Neural cell (in vitro differentiated cells): Measurements from ENCODE around the gene COMMD2.

Experiments used
- EP300 ChIP-seq: fragments of 450-650 bp; conservative IDR thresholded peaks from 2 replicates; pipeline ENCODE4 v1.6.1; 2014; ENCODE audit warnings: antibody characterized with exemption, mild to moderate bottlenecking, moderate library complexity; ENCODE audit not compliant: poor library complexity, severe bottlenecking
- EZH2 ChIP-seq: fragments of 200-600, 300-800 bp; shearing (Covaris generic), sonication (generic); IDR thresholded peaks from 2 replicates; pipeline ENCODE4 v1.6.1; 2014; ENCODE audit warnings: antibody characterized with exemption, low read length, borderline replicate concordance, mild to moderate bottlenecking; ENCODE audit not compliant: insufficient read depth, poor library complexity, severe bottlenecking
- POLR2AphosphoS5 ChIP-seq: IDR thresholded peaks from 2 replicates; pipeline ENCODE4 v1.6.1; 2012
- RAD21 ChIP-seq: fragments of 450-650 bp; conservative IDR thresholded peaks from 2 replicates; pipeline ENCODE4 v1.6.1; 2014; ENCODE audit warnings: antibody characterized with exemption, mild to moderate bottlenecking, moderate library complexity
- REST ChIP-seq: IDR thresholded peaks from 2 replicates; pipeline ENCODE4 v1.6.1; 2012; ENCODE audit warnings: borderline replicate concordance
- SMC3 ChIP-seq: fragments of 450-650 bp; conservative IDR thresholded peaks from 2 replicates; pipeline ENCODE4 v1.6.1; 2014; ENCODE audit warnings: antibody characterized with exemption, mild to moderate bottlenecking, moderate library complexity; ENCODE audit not compliant: poor library complexity
- TAF1 ChIP-seq: IDR thresholded peaks from 2 replicates; pipeline ENCODE4 v1.6.1; 2012; ENCODE audit warnings: low read depth
- TF ChIP-seq, protein P1 (sequence below): fragments of 450-650 bp; IDR thresholded peaks from 2 replicates; pipeline ENCODE4 v1.5.1; 2014; ENCODE audit warnings: antibody characterized with exemption, mild to moderate bottlenecking, moderate library complexity; ENCODE audit not compliant: poor library complexity, severe bottlenecking

DNA sequence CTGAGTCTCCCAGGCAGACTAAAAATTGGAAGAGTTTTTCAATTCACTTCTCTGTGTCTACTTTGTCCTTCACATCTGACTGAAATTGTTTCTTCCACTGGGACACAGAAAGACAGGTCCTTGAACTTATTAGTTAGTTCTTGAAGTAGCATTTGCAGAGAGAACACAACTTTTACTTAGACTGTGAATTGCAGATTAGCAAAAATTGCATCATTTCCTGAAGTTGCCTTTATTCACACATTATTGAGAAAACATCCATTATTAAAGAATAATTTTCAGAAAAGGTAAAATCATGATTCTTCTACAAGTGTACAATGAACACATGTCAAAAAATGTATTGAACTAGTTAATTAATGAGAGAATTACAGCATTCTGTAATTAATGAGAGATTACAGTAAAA is 1.4 kb upstream of the COMMD2 start:
- no peak for TF ChIP-seq EZH2
- TF ChIP-seq, protein P1, sequence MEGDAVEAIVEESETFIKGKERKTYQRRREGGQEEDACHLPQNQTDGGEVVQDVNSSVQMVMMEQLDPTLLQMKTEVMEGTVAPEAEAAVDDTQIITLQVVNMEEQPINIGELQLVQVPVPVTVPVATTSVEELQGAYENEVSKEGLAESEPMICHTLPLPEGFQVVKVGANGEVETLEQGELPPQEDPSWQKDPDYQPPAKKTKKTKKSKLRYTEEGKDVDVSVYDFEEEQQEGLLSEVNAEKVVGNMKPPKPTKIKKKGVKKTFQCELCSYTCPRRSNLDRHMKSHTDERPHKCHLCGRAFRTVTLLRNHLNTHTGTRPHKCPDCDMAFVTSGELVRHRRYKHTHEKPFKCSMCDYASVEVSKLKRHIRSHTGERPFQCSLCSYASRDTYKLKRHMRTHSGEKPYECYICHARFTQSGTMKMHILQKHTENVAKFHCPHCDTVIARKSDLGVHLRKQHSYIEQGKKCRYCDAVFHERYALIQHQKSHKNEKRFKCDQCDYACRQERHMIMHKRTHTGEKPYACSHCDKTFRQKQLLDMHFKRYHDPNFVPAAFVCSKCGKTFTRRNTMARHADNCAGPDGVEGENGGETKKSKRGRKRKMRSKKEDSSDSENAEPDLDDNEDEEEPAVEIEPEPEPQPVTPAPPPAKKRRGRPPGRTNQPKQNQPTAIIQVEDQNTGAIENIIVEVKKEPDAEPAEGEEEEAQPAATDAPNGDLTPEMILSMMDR = no peak
- TF ChIP-seq POLR2AphosphoS5 = no peak
- TF ChIP-seq EP300 = no peak
- no peak for TF ChIP-seq REST
- no peak for TF ChIP-seq TAF1
- no peak for TF ChIP-seq SMC3
- no peak for TF ChIP-seq RAD21
